Epithelial cell of proximal tubule (primary cell): ENCODE data around the gene TNKS1BP1. TPM values are rescaled to one million over a fixed set of nuclear protein-coding genes. Genes with fewer than 3 reads are reported as not detected.

Experiments
- DNase-seq: peaks from one replicate; pipeline ENCODE4 v3.0.0-alpha.2; 2011; ENCODE audit warnings: low read depth
- H3K4me3 ChIP-seq: 2 replicates; pipeline ENCODE4 v1.5.1; 2011; ENCODE audit warnings: low read depth, mild to moderate bottlenecking, low read length
- CTCF ChIP-seq: conservative IDR thresholded peaks from 2 replicates; pipeline ENCODE4 v1.5.1; 2012; ENCODE audit warnings: low read depth, mild to moderate bottlenecking, low read length
- total RNA-seq: library from RNA; depleted of rRNA; stranded (reverse); fragments of >200 nt; gene quantifications from 2 replicates; pipeline ENCODE4 v1.2.3, GENCODE V29; 2015

TNKS1BP1 gene
- total RNA-seq, result 65.4 and 66.3 TPM in 2 replicates

- no peak for TF ChIP-seq CTCF
- H3K4me3 ChIP-seq, result peak within 1 kb of the TSS; percentile 94
- peak; percentile 83 for DNase-seq
Observed at GRCh38 chr11:57324886-57325734, at the start of gene TNKS1BP1. Gene TNKS1BP1, minus strand, starts transcription at chr11:57324952. Its CDS starts 3,067 bp downstream, at chr11:57321885.

GRCh38 chr11:57373146-57373545, 48.4 kb upstream of the TNKS1BP1 start:
- TF ChIP-seq CTCF, result no peak
- no peak overlapping the region for H3K4me3 ChIP-seq
- no peak for DNase-seq

- DNase-seq, result no peak
- no peak overlapping the region for H3K4me3 ChIP-seq
- no peak for TF ChIP-seq CTCF
Observed at GRCh38 chr11:57370941-57371340, 46.2 kb upstream of the TNKS1BP1 start.

GRCh38 chr11:57370251-57370650, 45.5 kb upstream of the TNKS1BP1 start:
- no peak for TF ChIP-seq CTCF
- no peak overlapping the region for H3K4me3 ChIP-seq
- no peak for DNase-seq

- no peak overlapping the region for H3K4me3 ChIP-seq
- no peak for DNase-seq
- no peak for TF ChIP-seq CTCF
Observed at GRCh38 chr11:57368845-57369232, 44.1 kb upstream of the TNKS1BP1 start.

- H3K4me3 ChIP-seq, result no peak overlapping the region
- no peak for DNase-seq
- TF ChIP-seq CTCF, result no peak
Observed at GRCh38 chr11:57368106-57368844, 43.5 kb upstream of the TNKS1BP1 start.
